DND-41 (cell line): ENCODE data around the gene RSPH4A.

Source experiments
- ATAC-seq: fragments of 200-7000 bp; cut with Tn5 transposase; 3 replicates; pipeline ENCODE4 v1.9.1; 2021; ENCODE audit warnings: low read depth; ENCODE audit not compliant: insufficient read depth
- DNase-seq: peaks from one replicate; pipeline ENCODE4 v3.0.0-alpha.2; 2020
- H2AFZ ChIP-seq: 2 replicates; pipeline ENCODE4 v1.6.0; 2012; ENCODE audit warnings: low read depth, low read length
- H3K27ac ChIP-seq: 2 replicates; pipeline ENCODE4 v1.5.1; 2012; ENCODE audit warnings: low read length, inconsistent platforms
- H3K27me3 ChIP-seq: fragments of 200-600 bp; sonication (generic); 2 replicates; pipeline ENCODE4 v1.6.0; 2012; ENCODE audit warnings: low read length, mild to moderate bottlenecking, inconsistent platforms; ENCODE audit not compliant: insufficient read depth, poor library complexity
- H3K36me3 ChIP-seq: 2 replicates; pipeline ENCODE4 v1.5.1; 2012; ENCODE audit warnings: low read length, inconsistent platforms; ENCODE audit not compliant: insufficient read depth
- H3K4me1 ChIP-seq: 2 replicates; pipeline ENCODE4 v1.5.1; 2012; ENCODE audit warnings: mild to moderate bottlenecking, low read length; ENCODE audit not compliant: insufficient read depth
- H3K4me2 ChIP-seq: 2 replicates; pipeline ENCODE4 v1.6.0; 2012; ENCODE audit warnings: mild to moderate bottlenecking, moderate library complexity, low read length, inconsistent platforms; ENCODE audit not compliant: insufficient read depth
- H3K4me3 ChIP-seq, 2 experiments: fragments of 200-600 bp in 1 of 2; shearing (Covaris generic) in 1 of 2; 2 replicates each; pipeline ENCODE4 v1.5.1; 2012 to 2016; ENCODE audit warnings: inconsistent platforms in 2 of 2, low read length in 2 of 2, mild to moderate bottlenecking in 2 of 2, low read depth in 1 of 2, moderate library complexity in 1 of 2
- H3K79me2 ChIP-seq: 2 replicates; pipeline ENCODE4 v1.6.0; 2012; ENCODE audit warnings: low read length, inconsistent platforms; ENCODE audit not compliant: insufficient read depth
- H3K9ac ChIP-seq: 2 replicates; pipeline ENCODE4 v1.6.0; 2012; ENCODE audit warnings: low read depth, mild to moderate bottlenecking, inconsistent platforms, low read length, moderate library complexity
- H3K9me3 ChIP-seq: 2 replicates; pipeline ENCODE4 v1.5.1; 2012; ENCODE audit warnings: low read length, moderate library complexity, mild to moderate bottlenecking, inconsistent platforms; ENCODE audit not compliant: insufficient read depth, severe bottlenecking
- H4K20me1 ChIP-seq: 2 replicates; pipeline ENCODE4 v1.6.0; 2012; ENCODE audit warnings: low read length; ENCODE audit not compliant: insufficient read depth
- EZH2 ChIP-seq: IDR thresholded peaks from 3 replicates; pipeline ENCODE4 v1.6.1; 2012; ENCODE audit warnings: borderline replicate concordance, low read depth, mild to moderate bottlenecking, moderate library complexity, low read length, inconsistent platforms; ENCODE audit not compliant: severe bottlenecking
- TF ChIP-seq, protein P1 (sequence below): IDR thresholded peaks from 2 replicates; pipeline ENCODE4 v1.5.1; 2012; ENCODE audit warnings: borderline replicate concordance, low read length, moderate library complexity, mild to moderate bottlenecking; ENCODE audit not compliant: poor library complexity, severe bottlenecking; ENCODE audit errors: extremely low read depth

Gene RSPH4A

DNA sequence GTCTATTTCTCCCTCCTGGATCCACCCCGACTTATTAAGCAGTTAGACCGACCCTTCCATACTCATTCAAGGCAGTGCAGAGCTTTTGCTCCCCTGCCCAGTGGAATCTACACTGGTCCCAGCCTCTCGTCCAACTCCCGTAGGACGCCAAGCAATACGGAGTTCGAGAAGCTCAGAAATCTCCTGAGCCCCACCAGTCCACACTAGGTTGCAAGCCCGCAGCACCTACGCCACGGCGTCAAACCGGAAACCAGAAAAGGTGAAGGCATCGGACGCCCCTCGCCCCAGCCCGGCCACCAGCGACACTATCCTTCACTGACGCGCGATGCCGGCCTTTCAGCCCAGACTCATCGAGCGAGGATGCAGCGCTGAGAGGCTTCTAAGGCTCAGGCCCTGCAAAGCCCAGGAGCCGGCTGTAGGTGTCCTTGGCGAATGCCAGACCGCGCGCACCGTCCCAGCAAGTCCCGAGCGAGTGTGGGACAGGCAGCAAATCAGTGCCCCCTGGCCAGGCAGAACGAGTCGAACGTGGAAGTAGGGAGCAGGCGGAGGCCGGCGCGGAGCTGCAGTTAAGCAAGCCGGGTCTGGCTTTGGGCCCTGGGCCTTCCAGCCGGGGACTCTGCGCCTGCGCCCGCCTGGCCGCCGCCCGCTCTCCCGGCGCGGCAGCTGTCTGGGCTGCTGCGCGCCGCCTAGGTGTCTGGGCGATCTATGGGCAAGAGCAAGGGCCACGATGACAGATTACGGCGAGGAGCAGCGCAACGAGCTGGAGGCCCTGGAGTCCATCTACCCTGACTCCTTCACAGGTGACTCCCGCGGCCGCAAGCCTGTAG, 45.2 kb upstream of the RSPH4A start, which contains the start of gene RWDD1:
Gene RWDD1 (plus strand): TSS at position 649 of the 827 bp plus-strand sequence. CDS start 79 bp downstream, at position 728.
- no peaks in the 10 kb centered on the region for H3K27me3 ChIP-seq
- peaks cover 16% of the 10 kb centered on the region; the same call in 1 of the 2 replicates for H4K20me1 ChIP-seq
- peak; percentile 99 for DNase-seq
- H2AFZ ChIP-seq = peak within 1 kb of the TSS; percentile 99
- H3K27ac ChIP-seq = peak within 1 kb of the TSS; percentile 84
- peaks cover 37% of the 10 kb centered on the region for H3K4me1 ChIP-seq
- H3K9ac ChIP-seq = peak within 1 kb of the TSS; percentile 83
- peak within 1 kb of the TSS; percentile 71 for H3K4me2 ChIP-seq
- peaks cover 59% of the 10 kb centered on the region for H3K79me2 ChIP-seq
- H3K9me3 ChIP-seq = no peaks in the 10 kb centered on the region
- ATAC-seq = peak; percentile 95
- peak within 1 kb of the TSS; percentile 81 to 95 for H3K4me3 ChIP-seq
- peaks cover 19% of the 10 kb centered on the region; the same call in 1 of the 2 replicates for H3K36me3 ChIP-seq
- no peak for TF ChIP-seq EZH2
- TF ChIP-seq, protein P1, sequence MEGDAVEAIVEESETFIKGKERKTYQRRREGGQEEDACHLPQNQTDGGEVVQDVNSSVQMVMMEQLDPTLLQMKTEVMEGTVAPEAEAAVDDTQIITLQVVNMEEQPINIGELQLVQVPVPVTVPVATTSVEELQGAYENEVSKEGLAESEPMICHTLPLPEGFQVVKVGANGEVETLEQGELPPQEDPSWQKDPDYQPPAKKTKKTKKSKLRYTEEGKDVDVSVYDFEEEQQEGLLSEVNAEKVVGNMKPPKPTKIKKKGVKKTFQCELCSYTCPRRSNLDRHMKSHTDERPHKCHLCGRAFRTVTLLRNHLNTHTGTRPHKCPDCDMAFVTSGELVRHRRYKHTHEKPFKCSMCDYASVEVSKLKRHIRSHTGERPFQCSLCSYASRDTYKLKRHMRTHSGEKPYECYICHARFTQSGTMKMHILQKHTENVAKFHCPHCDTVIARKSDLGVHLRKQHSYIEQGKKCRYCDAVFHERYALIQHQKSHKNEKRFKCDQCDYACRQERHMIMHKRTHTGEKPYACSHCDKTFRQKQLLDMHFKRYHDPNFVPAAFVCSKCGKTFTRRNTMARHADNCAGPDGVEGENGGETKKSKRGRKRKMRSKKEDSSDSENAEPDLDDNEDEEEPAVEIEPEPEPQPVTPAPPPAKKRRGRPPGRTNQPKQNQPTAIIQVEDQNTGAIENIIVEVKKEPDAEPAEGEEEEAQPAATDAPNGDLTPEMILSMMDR = no peak

DNA sequence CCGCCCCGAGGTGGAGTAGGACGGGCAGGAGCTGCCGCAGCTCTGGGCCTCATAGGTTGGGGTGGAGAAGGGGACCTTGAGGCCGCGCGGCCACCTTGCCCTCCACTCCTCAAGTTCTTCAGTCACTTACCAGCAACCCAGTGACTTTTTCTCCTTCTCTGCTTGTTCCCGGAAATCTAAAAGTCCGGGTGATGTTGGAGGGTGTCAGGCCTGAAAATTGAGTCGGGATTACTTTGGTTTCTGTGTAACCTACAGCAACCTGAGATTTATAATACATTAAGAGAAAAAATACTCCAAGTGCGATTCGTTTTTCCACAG, 44.6 kb upstream of the RSPH4A start:
- Histone ChIP-seq H2AFZ (peak overlapping the region; percentile 99), H3K27ac (peak overlapping the region; percentile 84)

GRCh38 chr6:116572162-116572561, 44.1 kb upstream of the RSPH4A start:
- ATAC-seq (no peak), DNase-seq (peak; percentile 18)
- Histone ChIP-seq H3K27me3 (no peaks in the 10 kb centered on the region), H3K27ac (peak overlapping the region; percentile 84), H3K4me2 (peak overlapping the region; percentile 71), H3K9ac (peak overlapping the region; percentile 83), H3K9me3 (no peaks in the 10 kb centered on the region), H4K20me1 (peaks cover 23% of the 10 kb centered on the region; the same call in 1 of the 2 replicates), H3K4me3 (peak overlapping the region; percentile 70 to 95), H3K4me1 (peaks cover 37% of the 10 kb centered on the region), H3K79me2 (peaks cover 70% of the 10 kb centered on the region), H2AFZ (peak overlapping the region; percentile 99; the same call in 1 of the 2 replicates), H3K36me3 (peaks cover 30% of the 10 kb centered on the region; the same call in 1 of the 2 replicates)
- TF ChIP-seq, protein P1 = no peak
- no peak for TF ChIP-seq EZH2

More for the DNA sequence above, 44.6 kb upstream of the RSPH4A start:
- no peak for TF ChIP-seq EZH2
- TF ChIP-seq, protein P1 = no peak
- H3K9me3 ChIP-seq = no peaks in the 10 kb centered on the region
- H3K9ac ChIP-seq = peak overlapping the region; percentile 83
- peak overlapping the region; percentile 71 for H3K4me2 ChIP-seq
- peaks cover 25% of the 10 kb centered on the region; the same call in 1 of the 2 replicates for H3K36me3 ChIP-seq
- H3K4me3 ChIP-seq = peak overlapping the region; percentile 70 to 95
- H3K4me1 ChIP-seq = peaks cover 37% of the 10 kb centered on the region
- H3K27me3 ChIP-seq = no peaks in the 10 kb centered on the region
- ATAC-seq (no peak), DNase-seq (no peak)
- H3K79me2 ChIP-seq = peaks cover 65% of the 10 kb centered on the region
- peaks cover 22% of the 10 kb centered on the region; the same call in 1 of the 2 replicates for H4K20me1 ChIP-seq
